Islet precursor cell (in vitro differentiated cells): ENCODE results near the gene PTGER2.

Experiments used
- DNase-seq: peaks from one replicate; pipeline ENCODE4 v3.0.0-alpha.2; 2018

Gene PTGER2

DNA sequence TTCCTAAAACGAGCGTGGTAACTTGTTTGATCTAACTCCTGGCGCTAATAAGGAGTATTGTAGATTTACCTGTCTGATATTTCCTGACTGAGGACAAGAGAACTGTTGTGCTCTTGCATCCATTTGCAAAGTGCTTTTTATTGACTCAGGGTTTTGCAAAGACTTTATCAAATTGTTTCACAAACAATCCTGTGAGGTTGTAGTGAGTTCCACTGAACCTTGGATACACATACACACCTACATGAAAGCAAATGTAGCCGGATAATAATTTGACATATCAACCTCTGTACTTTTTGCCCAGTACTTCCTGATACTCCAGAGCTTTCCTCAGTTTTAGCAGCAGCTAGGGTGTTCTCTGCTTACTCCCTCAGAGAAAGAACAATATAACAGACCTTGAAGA is 6.7 kb upstream of the PTGER2 start:
- no peak for DNase-seq

DNA sequence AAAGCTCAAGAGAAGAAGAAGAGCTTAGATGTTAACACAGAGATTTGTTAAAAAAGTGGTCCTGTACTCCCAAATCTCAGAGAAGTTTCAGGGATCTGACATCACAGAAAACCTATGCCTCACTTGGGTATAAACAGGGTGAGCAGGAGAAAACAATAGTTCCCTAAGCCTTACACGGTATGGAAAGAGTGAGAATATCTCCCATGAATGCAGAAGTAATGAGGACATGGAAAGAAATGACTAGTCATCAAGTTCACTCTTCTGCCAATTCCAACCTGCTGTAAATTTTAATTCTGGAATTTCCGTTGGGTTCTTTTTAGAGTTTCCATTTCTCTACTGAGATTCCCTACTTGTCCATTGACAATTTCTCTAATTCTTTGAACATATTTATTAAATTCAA is 6.2 kb upstream of the PTGER2 start:
- DNase-seq: no peak

DNA sequence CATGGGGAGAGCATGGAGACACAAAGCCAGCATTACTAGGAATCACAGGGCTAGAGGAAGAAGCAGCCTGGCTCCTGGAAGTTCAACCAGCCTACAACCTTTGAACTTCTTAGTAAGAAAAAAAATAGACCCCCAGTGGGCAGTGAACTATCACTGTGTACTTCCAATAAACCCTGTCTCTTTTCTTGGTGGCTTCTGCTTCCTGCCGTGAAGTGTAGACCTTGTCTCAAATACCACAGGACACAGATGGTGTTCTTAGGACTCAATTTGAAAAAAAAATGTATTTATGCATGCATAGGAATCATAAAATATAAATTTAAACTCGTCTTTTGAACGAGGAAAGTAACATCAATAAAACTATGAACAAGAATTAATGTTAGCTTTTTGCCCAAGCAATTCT is 3.6 kb upstream of the PTGER2 start:
- no peak for DNase-seq

DNA sequence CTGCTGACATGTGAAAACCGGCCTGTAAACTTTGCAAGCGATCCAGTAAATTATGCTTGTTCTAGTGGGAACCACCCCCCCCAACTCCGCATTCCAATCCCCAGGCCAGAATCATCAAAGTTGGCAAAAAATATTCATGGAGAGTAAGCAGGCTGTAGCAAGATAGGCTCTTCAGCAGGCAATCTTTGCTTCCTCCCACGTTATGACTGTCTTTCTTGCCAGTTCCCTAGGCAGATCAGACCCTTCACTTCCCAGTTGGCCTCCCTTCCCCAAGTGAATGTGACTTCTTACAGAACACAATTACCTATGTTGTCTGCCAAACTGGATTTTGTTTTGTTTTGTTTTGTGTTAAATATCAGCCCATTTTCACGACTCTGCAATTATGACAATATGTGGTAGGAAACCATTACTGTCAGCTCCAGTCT is 1.2 kb upstream of the PTGER2 start:
- no peak for DNase-seq

DNA sequence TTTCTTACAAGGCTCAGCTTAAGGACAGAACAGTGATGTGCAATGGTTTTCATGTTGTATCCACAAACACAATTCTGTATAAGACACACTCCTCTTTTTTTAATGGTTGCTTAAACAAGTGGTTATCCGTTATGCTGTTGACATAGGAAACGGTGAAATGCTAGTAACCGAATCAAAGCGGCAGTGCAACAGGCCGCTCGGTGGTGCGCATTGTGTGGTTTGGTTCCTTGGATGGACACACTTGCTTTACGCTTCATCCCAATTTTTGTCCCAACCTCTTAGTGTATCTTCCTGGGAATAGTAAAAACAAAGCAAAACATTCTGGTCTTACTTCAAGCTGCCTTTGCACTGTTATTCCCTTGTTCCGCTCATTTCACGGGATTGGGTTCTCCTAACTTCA is 650 bp upstream of the PTGER2 start:
- no peak for DNase-seq

DNA sequence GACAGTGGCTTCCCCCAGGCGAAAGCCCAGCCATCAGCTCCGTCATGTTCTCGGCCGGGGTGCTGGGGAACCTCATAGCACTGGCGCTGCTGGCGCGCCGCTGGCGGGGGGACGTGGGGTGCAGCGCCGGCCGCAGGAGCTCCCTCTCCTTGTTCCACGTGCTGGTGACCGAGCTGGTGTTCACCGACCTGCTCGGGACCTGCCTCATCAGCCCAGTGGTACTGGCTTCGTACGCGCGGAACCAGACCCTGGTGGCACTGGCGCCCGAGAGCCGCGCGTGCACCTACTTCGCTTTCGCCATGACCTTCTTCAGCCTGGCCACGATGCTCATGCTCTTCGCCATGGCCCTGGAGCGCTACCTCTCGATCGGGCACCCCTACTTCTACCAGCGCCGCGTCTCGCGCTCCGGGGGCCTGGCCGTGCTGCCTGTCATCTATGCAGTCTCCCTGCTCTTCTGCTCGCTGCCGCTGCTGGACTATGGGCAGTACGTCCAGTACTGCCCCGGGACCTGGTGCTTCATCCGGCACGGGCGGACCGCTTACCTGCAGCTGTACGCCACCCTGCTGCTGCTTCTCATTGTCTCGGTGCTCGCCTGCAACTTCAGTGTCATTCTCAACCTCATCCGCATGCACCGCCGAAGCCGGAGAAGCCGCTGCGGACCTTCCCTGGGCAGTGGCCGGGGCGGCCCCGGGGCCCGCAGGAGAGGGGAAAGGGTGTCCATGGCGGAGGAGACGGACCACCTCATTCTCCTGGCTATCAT is 663 bp downstream of the PTGER2 start:
- peak; percentile 65 for DNase-seq

GRCh38 chr14:52315355-52315718 is 1.2 kb downstream of the PTGER2 start:
- DNase-seq: no peak

DNA sequence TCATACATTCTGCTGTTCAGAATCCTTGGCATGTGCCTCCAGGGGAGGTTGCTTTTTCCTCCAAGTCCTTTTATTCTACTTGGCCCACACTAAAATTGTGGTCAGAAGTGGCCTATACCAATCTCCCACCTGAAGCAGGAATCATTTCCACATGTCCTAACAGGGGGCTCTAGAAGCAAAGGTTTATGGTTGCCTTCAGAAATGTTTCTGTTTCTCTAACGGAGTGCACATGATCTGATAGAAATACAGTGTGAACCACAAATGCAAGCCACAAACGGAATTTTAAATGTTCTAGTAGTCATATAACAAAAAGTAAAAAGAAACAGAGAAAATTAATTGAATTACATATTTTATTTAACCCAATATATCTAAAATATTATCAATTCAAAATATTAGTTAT is 4.0 kb downstream of the PTGER2 start:
- DNase-seq: no peak

GRCh38 chr14:52318826-52319645 is 4.9 kb downstream of the PTGER2 start:
- DNase-seq: no peak

GRCh38 chr14:52319919-52320318 is 5.8 kb downstream of the PTGER2 start:
- no peak for DNase-seq

GRCh38 chr14:52325126-52325525 is 11.0 kb downstream of the PTGER2 start:
- DNase-seq: no peak

GRCh38 chr14:52325630-52326029 is 11.5 kb downstream of the PTGER2 start:
- DNase-seq: no peak

- DNase-seq: no peak
These were observed 13.5 kb downstream of the PTGER2 start for GRCh38 chr14:52327374-52328226.

DNA sequence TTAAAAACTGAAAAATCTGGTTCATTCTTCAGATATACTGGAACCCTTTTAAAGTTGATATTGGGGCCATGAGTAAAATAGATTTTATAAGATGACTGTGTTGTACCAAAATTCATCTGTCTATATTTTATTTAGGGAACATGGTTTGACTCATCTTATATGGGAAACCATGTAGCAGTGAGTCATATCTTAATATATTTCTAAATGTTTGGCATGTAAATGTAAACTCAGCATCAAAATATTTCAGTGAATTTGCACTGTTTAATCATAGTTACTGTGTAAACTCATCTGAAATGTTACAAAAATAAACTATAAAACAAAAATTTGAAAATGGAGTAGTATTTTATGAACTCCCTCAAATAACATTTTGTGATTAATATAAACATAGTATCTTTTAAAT is 14.2 kb downstream of the PTGER2 start:
- no peak for DNase-seq

DNA sequence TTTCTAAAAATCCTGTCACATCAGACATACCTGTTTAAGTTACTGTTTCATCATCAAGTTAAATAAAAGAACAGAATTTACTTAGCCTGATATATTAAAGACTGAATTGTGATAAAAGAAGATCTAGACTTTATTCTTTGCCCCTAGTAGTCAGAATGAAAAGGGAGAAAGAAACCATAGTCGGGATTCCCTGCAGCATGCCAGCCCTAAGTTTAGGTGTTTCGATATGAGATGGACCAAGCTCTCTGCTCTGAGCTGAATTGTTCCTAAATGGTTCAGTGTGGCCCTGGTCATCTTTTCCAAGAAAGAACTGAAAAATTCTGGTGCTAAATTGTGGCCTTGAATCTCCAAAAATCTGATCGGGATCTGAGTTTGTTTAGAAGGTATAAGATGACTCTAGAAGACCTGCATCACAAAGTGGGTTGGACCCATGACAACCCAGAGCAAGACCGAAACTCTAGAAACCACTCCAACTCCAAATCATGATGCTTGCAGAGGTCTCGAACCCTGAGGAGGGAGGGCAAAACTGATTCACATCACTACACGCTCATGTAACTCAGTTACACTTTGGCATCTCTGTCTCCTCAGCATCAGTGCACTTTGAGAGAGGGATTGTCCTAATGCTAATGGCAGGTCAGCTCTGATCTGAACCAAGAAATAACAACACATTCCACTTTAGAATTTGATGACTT is 15.7 kb downstream of the PTGER2 start:
- no peak for DNase-seq

DNA sequence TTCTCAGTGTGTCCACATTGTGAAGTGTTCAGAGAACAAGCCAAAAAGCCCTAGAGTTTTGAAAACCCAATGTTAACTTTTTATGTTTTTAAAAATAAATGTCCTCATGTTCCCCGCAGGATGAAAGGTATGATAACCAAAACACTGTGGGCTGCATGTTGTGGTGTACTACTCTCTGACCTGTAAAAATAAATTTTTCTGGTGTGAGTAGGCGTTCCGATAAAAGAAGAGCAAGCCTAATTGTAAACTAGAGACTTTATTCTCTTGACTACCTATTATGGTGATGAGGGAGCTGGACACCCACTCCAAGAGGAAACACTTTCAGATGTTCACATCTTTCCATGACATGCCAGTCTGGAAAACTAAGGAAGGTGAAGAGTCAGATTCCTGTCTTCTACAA is 18.2 kb downstream of the PTGER2 start:
- no peak for DNase-seq

- no peak for DNase-seq
These were observed 19.0 kb downstream of the PTGER2 start for GRCh38 chr14:52333108-52333507.

DNA sequence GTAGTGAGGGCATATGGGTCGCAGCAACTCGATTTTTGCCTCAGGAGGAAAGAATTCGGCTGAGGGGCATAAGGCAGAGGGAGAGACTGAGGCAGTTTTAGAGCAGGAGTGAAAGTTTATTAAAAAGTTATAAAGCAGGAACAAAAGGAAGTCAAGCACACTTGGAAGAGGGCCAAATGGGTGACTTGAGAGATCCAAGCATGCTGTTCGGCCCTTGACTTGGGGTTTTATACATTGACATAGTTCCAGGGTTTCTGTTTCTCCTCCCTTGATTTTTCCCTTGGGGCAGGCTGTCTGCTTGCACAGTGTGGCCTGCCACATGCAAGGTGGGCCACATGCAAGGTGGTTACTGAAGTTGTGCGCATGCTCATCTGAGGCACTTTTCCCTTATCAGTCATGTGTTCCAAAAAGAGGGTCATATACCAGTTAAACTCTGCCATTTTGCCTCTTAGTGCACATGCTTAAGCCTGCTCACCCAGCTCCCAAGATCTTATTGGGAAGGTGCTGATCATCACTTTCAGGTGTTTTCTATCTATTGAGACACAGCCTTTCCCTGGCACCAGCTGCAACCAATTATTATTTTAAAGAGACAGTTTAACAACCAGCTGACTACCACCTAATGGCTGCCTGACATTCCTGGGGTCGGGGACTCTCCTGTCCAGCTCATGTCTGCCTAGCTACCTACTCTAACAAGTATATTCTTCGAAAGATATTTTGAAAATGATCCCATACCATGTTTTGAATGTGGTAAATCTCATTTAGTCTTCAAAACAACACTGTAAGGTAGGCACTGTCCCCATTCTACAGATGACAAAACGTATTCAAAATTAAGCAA is 19.9 kb downstream of the PTGER2 start:
- DNase-seq: no peak

DNA sequence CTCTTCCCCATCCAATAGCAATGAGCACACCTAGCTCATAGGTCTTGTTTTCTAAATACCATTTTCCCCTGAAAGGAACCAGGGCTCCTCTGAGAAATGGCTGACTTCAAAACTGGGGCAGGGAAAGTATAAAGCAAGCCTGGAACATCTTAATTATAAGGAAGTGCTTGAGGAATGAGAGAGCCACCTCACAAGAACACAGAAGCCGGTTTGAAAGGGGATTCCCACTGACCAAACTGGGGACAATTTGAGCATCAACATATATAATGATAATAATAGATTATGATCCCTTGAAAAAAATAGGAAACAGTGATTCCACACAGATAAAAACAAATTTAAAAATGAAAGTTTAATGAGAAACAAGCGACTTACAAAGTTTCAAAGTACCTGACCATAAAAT is 22.1 kb downstream of the PTGER2 start:
- no peak for DNase-seq

DNA sequence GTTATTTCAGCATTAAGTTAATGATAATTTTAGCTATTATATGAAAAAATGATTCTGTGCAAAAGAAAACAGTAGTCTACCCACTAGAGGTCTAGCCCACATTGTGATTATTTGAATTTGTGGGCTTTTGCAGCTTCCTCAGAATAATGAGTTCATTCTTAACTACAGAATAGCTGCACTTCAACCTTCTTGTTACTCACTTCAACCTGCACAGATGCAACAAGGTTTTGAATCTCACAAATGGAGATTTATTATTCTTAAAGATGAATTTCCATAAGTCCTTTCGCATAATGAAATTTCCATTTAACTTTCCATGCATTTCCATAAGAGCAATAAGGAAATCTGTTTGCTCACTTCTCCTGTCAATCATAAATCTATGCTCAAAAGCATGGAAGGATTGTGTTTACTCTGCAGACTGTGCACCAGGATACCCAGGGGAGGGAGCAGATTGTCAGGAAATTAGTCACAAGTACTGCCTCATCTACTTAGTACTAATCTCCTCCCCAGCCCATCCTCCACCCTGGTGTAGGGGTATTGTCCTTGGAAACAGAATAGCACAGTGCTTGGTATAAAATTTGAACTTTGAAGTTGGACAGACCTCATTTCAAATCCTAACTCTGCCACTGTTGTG is 24.1 kb downstream of the PTGER2 start:
- DNase-seq: no peak

- DNase-seq: no peak
These were observed 25.1 kb downstream of the PTGER2 start for GRCh38 chr14:52339262-52339661.
